Suppressor macrophage treated with lipopolysaccharide for 1 hour (primary cell): Measurements from ENCODE around the gene METTL24.
"Not testable (repeated sequence)": the region's sequence is repeated elsewhere in the genome, so short reads cannot be mapped to it uniquely, and the experiment has no call there.

ENCODE experiments used
- DNase-seq, 3 donors: peaks; one replicate each; pipeline ENCODE4 v3.0.0-alpha.2; 2020 to 2022

The METTL24 gene

GRCh38 chr6:110359556-110359955 lies 1.4 kb upstream of the METTL24 start:
- DNase-seq = no peak

- no peak for DNase-seq
Measured at GRCh38 chr6:110358553-110359160, 508 bp upstream of the METTL24 start.

- DNase-seq = no peak
Measured at GRCh38 chr6:110357298-110357663, 868 bp downstream of the METTL24 start.

- no peak for DNase-seq
Measured at GRCh38 chr6:110356778-110357177, 1.4 kb downstream of the METTL24 start.

GRCh38 chr6:110355727-110356126 lies 2.4 kb downstream of the METTL24 start:
- DNase-seq = no peak

- no peak for DNase-seq
Measured at GRCh38 chr6:110355022-110355421, 3.1 kb downstream of the METTL24 start.

GRCh38 chr6:110354153-110354552 lies 4.0 kb downstream of the METTL24 start:
- no peak for DNase-seq

GRCh38 chr6:110353457-110354001 lies 4.6 kb downstream of the METTL24 start:
- DNase-seq = no peak

- no peak for DNase-seq
Measured at GRCh38 chr6:110352563-110353262, 5.4 kb downstream of the METTL24 start.

GRCh38 chr6:110351986-110352385 lies 6.2 kb downstream of the METTL24 start:
- DNase-seq = no peak

GRCh38 chr6:110351546-110351945 lies 6.6 kb downstream of the METTL24 start:
- DNase-seq = no peak

- DNase-seq = not testable (repeated sequence)
Measured at GRCh38 chr6:110350593-110350992, 7.6 kb downstream of the METTL24 start.

- DNase-seq = no peak
Measured at GRCh38 chr6:110348961-110349690, 9.0 kb downstream of the METTL24 start.

GRCh38 chr6:110345025-110345424 lies 13.1 kb downstream of the METTL24 start:
- DNase-seq = no peak

- DNase-seq = no peak
Measured at GRCh38 chr6:110342759-110343158, 15.4 kb downstream of the METTL24 start.

GRCh38 chr6:110341663-110342596 lies 16.2 kb downstream of the METTL24 start:
- DNase-seq = peak in 2 of 3 donors; percentile 19 to 21

- DNase-seq = no peak
Measured at GRCh38 chr6:110341067-110341466, 17.1 kb downstream of the METTL24 start.

GRCh38 chr6:110340392-110340965 lies 17.7 kb downstream of the METTL24 start:
- no peak for DNase-seq

- no peak for DNase-seq
Measured at GRCh38 chr6:110338820-110339470, 19.2 kb downstream of the METTL24 start.

- peak; percentile 60 to 76 (median 75) for DNase-seq
Measured at GRCh38 chr6:110337486-110337885, 20.7 kb downstream of the METTL24 start.

- no peak for DNase-seq
Measured at GRCh38 chr6:110334423-110335180, 23.5 kb downstream of the METTL24 start.
